Lung (tissue), 12 donors: ENCODE results near the gene RBM10. TPM values are rescaled to one million over a fixed set of nuclear protein-coding genes. Genes with fewer than 3 reads are reported as not detected.

Experiments
- ATAC-seq: fragments of 200-7000 bp; cut with Tn5 transposase; one replicate; pipeline ENCODE4 v1.9.1; 2020; ENCODE audit warnings: moderate number of reproducible peaks; ENCODE audit not compliant: insufficient read depth, low FRiP score
- DNase-seq, 3 donors: peaks; one replicate each; pipeline ENCODE4 v3.0.0-alpha.2; 2013 to 2017
- H3K27ac ChIP-seq, 2 donors: one replicate each; pipeline ENCODE4 v1.5.1; 2013; ENCODE audit warnings: mild to moderate bottlenecking in 2 of 2, moderate library complexity in 2 of 2, control low read depth in 1 of 2, inconsistent platforms in 1 of 2, low read depth in 1 of 2, low read length in 1 of 2
- H3K27me3 ChIP-seq, 3 donors: one replicate each; pipeline ENCODE4 v1.5.1; 2013; ENCODE audit warnings: low read length in 2 of 3; ENCODE audit not compliant: control insufficient read depth in 3 of 3, insufficient read depth in 3 of 3
- H3K36me3 ChIP-seq, 4 donors: one replicate each; pipeline ENCODE4 v1.5.1; 2013; ENCODE audit warnings: low read length in 4 of 4, mild to moderate bottlenecking in 1 of 4, moderate library complexity in 1 of 4; ENCODE audit not compliant: control insufficient read depth in 4 of 4, insufficient read depth in 4 of 4
- H3K4me1 ChIP-seq, 5 donors: one replicate each; pipeline ENCODE4 v1.5.1; 2013; ENCODE audit warnings: low read length in 5 of 5, mild to moderate bottlenecking in 2 of 5, moderate library complexity in 1 of 5; ENCODE audit not compliant: control insufficient read depth in 5 of 5, insufficient read depth in 5 of 5
- H3K4me3 ChIP-seq: one replicate; pipeline ENCODE4 v1.5.1; 2013; ENCODE audit warnings: mild to moderate bottlenecking, control low read depth, moderate library complexity
- H3K9ac ChIP-seq, 2 donors: one replicate each; pipeline ENCODE4 v1.5.1; 2013; ENCODE audit warnings: low read length in 2 of 2, control low read depth in 1 of 2; ENCODE audit not compliant: insufficient read depth in 1 of 2
- H3K9me3 ChIP-seq, 4 donors: one replicate each; pipeline ENCODE4 v1.5.1; 2013; ENCODE audit warnings: low read length in 3 of 4, mild to moderate bottlenecking in 1 of 4, moderate library complexity in 1 of 4; ENCODE audit not compliant: control insufficient read depth in 4 of 4, insufficient read depth in 3 of 4
- CTCF ChIP-seq: IDR thresholded peaks from 2 replicates; pipeline ENCODE4 v1.5.1; 2012; ENCODE audit warnings: mild to moderate bottlenecking; ENCODE audit errors: control extremely low read depth, extremely low read depth
- WGBS, 2 donors: extraction: QIAGEN DNeasy Blood & Tissue Kit; methylation state at CpG; one replicate each; pipeline ENCODE4 v1.1.7; 2013; 5-methylcytosine and 5-hydroxymethylcytosine counted together
- polyA plus RNA-seq, 2 donors: library from polyadenylated mRNA; stranded (reverse); fragments of 200-250 nt; gene quantifications; one replicate each; pipeline ENCODE4 v1.2.1, GENCODE V29; 2013
- total RNA-seq, 2 donors: library from RNA; depleted of rRNA in 1 of 2; stranded (reverse); fragments of >200 nt in 1 of 2; gene quantifications; one replicate each; pipeline ENCODE4 v1.2.1, GENCODE V29; 2014 to 2021
- donor health status: control.
- donor health status: control.
- donor health status: Bipolar disorder and iron deficiency.
- donor health status: healthy.
- donor health status: DM: yes; HTN: yes; CAD: no.

RBM10 gene
- total and polyA plus RNA-seq, 4 donors = 22.2 to 38.6 (median 30.5) TPM

GRCh38 chrX:47193475-47194193 lies 48.6 kb downstream of the RBM10 start, which contains the start of gene UBA1:
UBA1 (plus strand) TSS chrX:47193829; CDS start chrX:47198803, 4,974 bp downstream.
- DNase-seq (peak; percentile 95 to 98 (median 98)), ATAC-seq (peak; percentile 93)
- H3K27ac ChIP-seq = peak within 1 kb of the TSS; percentile 93 to 99
- H3K36me3 ChIP-seq = peaks cover 0 to 19% (median 5%) of the 10 kb centered on the region in 4 donors
- H3K4me3 ChIP-seq = peak within 1 kb of the TSS; percentile 93
- H3K9ac ChIP-seq = peak within 1 kb of the TSS; percentile 88 to 93
- no peaks in the 10 kb centered on the region for H3K9me3 ChIP-seq
- 0 to 1% methylated on average over 15 to 50 of the region's 50 CpGs for WGBS, 2 donors
- TF ChIP-seq CTCF = peak; percentile 98
- H3K4me1 ChIP-seq = peaks cover 8 to 37% (median 17%) of the 10 kb centered on the region in 5 donors
- H3K27me3 ChIP-seq = peaks cover 0 to 16% (median 13%) of the 10 kb centered on the region in 3 donors

- Histone ChIP-seq H3K9me3 (peaks cover 0 to 3% (median 0%) of the 10 kb centered on the region in 4 donors), H3K4me3 (peak overlapping the region; percentile 93), H3K27ac (peak overlapping the region; percentile 93 to 99), H3K36me3 (peaks cover 0 to 25% (median 11%) of the 10 kb centered on the region in 4 donors), H3K27me3 (peaks cover 0 to 14% (median 13%) of the 10 kb centered on the region in 3 donors), H3K9ac (peak overlapping the region; percentile 88 to 93), H3K4me1 (peaks cover 8 to 37% (median 17%) of the 10 kb centered on the region in 5 donors)
- DNase-seq (no peak), ATAC-seq (no peak)
- 11 to 20% methylated on average over 11 to 14 of the region's 14 CpGs for WGBS, 2 donors
- no peak for TF ChIP-seq CTCF
Measured at GRCh38 chrX:47194194-47194787, 49.3 kb downstream of the RBM10 start.

GRCh38 chrX:47196098-47196497 lies 51.1 kb downstream of the RBM10 start:
- WGBS, 2 donors = 51 to 59% methylated on average over 3 of the region's 3 CpGs
- no peak for TF ChIP-seq CTCF
- H3K9me3 ChIP-seq = peaks cover 0 to 3% (median 0%) of the 10 kb centered on the region in 4 donors
- DNase-seq = no peak
- no peak overlapping the region for H3K27ac ChIP-seq
- no peak for ATAC-seq
- H3K27me3 ChIP-seq = peaks cover 0 to 5% (median 5%) of the 10 kb centered on the region in 3 donors
- no peak overlapping the region for H3K4me3 ChIP-seq
- no peak overlapping the region for H3K9ac ChIP-seq
- H3K4me1 ChIP-seq = peaks cover 6 to 37% (median 17%) of the 10 kb centered on the region in 5 donors
- H3K36me3 ChIP-seq = peaks cover 5 to 40% (median 26%) of the 10 kb centered on the region in 4 donors
